OCI-LY1 (cell line): ENCODE results near the gene ASIC3.

Source experiments
- EZH2 ChIP-seq: fragments of 200-600 bp; sonication (generic), shearing (Covaris generic); IDR thresholded peaks from 2 replicates; pipeline ENCODE4 v1.8.0; 2017; ENCODE audit warnings: borderline replicate concordance, mixed run types, mild to moderate bottlenecking, antibody characterized with exemption, low read length, moderate library complexity, mixed read lengths
- TF ChIP-seq, protein P1 (sequence below): fragments of 200-600 bp; sonication (generic), shearing (Covaris generic); IDR thresholded peaks from 2 replicates; pipeline ENCODE4 v1.5.1; 2017; ENCODE audit warnings: mild to moderate bottlenecking, antibody characterized with exemption, low read length, moderate library complexity, mixed read lengths

DNA sequence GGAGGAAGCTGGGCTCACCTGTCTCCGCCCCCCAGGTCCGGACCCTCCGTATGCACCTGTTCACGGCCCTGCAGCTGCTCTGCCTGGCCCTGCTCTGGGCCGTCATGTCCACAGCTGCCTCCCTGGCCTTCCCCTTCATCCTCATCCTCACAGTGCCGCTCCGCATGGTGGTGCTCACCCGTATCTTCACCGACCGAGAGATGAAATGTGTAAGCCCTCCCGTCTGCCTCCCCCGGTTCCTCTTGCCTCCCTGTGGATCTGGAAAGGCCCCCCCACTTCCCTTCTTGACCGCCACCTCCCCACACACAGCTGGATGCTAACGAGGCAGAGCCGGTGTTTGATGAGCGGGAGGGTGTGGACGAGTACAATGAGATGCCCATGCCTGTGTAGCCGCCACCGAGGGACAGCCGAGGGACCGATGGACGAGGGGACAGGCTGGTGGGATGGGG is 27.7 kb downstream of the ASIC3 start:
- TF ChIP-seq, protein P1, sequence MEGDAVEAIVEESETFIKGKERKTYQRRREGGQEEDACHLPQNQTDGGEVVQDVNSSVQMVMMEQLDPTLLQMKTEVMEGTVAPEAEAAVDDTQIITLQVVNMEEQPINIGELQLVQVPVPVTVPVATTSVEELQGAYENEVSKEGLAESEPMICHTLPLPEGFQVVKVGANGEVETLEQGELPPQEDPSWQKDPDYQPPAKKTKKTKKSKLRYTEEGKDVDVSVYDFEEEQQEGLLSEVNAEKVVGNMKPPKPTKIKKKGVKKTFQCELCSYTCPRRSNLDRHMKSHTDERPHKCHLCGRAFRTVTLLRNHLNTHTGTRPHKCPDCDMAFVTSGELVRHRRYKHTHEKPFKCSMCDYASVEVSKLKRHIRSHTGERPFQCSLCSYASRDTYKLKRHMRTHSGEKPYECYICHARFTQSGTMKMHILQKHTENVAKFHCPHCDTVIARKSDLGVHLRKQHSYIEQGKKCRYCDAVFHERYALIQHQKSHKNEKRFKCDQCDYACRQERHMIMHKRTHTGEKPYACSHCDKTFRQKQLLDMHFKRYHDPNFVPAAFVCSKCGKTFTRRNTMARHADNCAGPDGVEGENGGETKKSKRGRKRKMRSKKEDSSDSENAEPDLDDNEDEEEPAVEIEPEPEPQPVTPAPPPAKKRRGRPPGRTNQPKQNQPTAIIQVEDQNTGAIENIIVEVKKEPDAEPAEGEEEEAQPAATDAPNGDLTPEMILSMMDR: no peak
- no peak for TF ChIP-seq EZH2
